GM19395 (cell line): ENCODE measurements around the gene FAM227A.
"Not testable (repeated sequence)": the region's sequence is repeated elsewhere in the genome, so short reads cannot be mapped to it uniquely, and the experiment has no call there.

ENCODE experiments used
- ATAC-seq: cut with Tn5 transposase; IDR thresholded peaks from one replicate; pipeline ENCODE4 v1.9.1; 2021; ENCODE audit warnings: mild to moderate bottlenecking, moderate library complexity; ENCODE audit not compliant: unreplicated experiment

FAM227A gene

DNA sequence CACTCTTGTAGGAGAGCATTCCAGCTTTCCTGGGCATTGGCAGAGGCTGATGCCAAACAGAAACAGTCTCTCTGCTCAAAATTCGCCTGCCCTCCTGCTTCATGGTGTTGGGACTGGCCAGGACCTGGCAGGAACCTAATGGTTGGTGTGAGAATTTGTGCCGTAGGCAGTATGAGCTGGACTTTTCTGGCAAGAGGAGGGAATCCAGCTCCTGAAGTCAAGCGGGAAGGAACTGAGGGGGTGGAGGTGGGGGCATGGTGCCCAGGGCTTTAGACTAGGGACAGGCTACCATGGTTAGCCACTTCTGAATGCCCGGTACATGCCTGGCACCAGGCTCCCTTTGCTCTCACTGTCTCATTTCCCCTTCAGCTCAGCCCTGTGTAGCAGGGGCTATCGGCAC is 18.7 kb upstream of the FAM227A start:
- no peak for ATAC-seq

DNA sequence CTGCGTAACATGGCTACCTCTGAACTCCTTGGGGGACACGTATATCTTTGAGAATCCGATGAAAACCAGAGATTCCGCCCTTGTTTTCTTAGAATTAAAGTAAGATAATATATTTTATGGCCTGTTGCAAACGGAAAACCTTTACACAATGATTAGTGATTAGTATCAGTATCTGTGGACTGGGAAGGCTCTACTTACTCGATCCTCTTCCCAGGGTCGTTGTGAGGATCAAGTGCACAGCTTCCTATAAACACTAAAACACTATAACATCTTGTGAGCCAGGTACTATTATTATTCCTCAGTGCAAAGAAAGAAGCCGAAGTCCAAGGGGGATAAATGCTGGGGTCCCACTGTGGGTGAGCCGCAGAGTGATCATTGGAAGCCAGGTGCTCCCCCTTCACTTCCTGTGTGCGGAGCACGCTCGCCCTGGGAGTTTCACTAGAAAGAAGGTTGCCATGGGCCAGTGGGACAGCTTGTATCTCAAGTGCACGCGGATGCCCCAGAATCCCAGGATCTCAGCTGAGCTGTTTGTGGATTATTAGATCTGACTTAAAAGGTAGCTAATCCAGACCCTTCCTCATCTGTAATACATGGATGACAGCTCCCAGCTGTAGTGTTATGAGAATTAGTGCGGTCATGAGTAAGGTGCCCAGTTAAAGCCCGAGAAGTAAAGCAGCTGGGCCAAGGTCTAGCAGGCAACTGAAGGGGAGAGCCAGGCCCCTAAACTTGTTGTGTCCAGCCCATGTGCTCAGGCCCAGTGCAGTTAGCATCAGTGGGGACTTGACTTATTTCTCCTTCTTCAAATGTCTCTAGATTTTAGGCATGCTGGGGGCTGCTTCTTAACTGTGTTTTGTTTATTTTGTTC is 1.1 kb upstream of the FAM227A start:
- no peak for ATAC-seq

DNA sequence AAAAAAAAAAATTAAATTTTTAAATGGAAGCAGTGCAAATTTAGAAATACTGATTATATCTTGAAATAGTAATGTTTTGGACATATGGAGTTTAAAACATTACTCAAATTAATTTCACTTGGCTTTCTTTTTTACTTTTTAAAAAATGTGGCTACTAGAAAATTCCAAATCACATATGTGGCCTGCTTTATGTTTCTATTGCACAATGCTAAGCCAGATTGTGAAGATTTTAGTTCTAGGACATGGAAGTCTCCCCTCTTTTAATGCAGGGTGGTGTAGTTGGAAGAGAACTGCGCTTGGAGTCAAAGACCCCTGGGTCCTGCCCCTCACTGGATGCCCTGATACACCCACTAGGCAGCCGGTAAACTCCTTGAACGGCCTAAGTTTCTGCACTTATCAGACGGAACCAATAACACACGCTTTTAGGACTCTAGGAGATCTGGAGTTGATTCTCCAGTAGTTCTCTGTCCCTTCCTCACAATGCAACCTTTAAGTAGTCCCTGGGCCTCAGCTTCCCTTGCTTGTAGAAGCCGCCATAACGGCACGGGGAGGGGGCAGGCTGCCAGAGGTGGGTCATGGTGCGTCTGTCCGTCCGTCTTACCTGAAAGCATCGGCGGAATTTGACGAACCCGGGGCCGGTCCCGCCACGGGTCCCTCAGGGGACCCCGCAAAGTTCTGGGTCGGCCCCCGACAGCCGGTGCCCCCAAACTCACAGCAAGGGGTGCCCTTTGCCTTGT is 505 bp downstream of the FAM227A start:
- no peak for ATAC-seq

DNA sequence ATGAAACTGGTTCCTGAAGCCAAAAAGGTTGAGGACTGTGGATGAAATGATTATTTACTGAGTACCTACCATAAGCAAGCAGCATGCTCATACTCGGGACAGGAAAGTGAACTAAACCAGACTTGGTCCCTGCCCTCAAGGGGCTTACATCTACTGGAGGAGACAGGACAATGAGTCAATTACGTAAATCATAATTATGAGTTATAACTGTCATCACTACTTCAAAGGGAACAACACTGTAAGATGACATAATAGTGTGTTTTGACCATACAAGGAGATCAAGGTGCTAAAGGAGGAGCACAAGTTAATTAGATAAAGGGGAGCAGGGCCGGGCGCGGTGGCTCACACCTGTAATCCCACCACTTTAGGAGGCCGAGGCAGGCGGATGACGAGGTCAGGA is 2.5 kb downstream of the FAM227A start:
- no peak for ATAC-seq

DNA sequence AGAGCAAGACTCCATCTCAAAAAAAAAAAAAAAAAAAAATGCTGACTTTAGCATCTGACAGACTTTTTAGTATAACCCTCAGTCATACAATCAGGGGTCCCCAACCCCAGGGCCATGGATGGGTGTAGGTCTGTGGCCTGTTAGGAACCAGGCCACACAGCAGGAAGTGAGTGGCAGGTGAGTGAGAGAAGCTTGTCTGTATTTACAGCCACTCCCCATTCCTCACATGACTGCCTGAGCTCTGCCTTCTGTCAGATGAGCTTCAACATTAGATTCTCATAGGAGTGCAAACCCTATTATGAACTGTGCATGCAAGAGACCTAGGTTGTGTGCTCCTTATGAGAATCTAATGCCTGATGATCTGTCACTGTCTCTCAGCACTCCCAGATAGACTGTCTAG is 3.3 kb downstream of the FAM227A start:
- ATAC-seq: no peak

DNA sequence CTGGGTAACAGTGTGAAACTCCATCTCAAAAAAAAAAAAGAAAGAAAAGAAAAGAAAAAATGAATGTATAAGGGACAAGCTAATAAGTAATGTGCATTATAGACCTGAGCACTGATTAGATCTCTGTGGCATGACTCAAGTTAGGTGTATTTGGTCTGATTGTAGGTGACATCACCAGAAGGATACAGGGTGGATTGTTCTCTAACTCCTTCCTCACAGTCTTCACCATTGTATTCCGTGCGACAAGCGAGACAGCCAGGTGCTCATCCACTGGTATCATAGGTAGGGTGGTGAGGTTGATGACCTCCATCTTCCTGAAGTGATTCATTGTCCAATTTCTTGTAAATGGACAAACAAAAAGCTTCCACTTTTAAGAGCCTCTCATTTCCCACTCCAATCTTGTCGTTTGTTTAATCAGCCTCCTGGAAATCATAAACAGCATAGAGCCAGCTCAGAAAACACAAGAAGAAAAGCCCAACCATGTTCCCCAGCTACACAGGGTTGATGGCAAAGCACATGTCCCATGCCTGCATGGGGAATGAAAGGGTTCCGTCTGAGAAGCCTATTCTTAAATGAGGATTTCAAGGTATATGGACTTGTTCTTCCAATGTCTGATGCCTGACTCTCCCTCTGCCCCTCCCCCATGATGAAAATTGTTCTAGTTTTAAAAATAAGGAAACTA is 6.2 kb downstream of the FAM227A start:
- no peak for ATAC-seq

DNA sequence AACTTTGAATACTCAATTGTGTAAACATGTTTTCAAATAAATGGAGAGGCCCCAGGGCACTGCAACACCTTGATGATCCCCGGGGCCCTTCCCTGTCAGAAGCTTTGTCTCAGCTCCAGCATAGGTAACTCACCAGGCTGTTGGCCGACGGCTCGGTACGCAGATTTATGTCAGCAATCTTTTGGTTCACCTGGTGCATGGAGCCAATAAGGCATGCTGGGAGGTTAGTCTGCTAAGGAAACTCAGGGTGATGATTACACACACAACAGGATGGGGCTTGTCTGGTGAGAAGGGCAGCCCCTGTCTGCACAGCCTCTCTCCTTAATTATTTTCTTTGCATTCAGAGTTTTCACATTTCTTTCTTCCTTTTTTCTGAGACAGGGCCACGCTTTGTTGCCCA is 10.8 kb downstream of the FAM227A start:
- ATAC-seq: no peak

DNA sequence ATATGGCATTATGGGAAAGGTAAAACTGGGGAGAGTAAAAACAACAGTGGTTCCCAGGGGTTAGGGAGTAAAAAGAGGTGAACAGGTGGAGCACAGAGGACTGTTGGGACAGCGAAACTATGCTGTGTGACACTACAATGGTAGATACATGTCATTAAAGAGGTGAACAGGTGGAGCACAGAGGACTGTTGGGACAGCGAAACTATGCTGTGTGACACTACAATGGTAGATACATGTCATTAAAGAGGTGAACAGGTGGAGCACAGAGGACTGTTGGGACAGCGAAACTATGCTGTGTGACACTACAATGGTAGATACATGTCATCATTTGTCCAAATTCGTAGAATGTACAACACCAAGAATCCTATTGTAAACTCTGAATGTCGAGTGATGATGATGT is 11.9 kb downstream of the FAM227A start:
- not testable (repeated sequence) for ATAC-seq

DNA sequence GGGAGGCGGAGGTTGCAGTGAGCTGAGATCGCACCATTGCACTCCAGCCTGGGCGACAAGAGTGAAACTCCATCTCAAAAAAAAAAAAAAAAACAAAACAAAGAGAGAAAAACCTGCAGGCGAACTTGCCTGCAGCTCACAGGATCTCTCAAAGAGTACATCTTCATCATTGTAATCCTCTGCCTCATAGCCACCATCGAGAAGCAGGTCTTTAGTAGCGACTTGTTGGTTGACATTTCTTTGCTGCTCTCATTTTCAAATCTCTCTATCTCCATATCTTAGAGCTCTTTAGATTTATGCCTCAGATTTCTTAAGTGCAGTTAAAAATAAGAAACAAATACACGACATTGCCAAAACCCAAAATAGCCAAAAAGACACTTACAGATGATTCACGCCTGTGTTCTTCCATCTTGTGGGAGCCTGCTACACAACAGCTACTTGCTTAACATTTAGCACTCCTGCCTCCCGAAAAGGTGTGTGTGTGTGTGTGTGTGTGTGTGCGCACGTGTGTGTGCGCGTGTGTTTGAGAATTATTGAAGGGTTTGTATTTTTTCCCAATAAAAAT is 14.6 kb downstream of the FAM227A start:
- no peak for ATAC-seq

DNA sequence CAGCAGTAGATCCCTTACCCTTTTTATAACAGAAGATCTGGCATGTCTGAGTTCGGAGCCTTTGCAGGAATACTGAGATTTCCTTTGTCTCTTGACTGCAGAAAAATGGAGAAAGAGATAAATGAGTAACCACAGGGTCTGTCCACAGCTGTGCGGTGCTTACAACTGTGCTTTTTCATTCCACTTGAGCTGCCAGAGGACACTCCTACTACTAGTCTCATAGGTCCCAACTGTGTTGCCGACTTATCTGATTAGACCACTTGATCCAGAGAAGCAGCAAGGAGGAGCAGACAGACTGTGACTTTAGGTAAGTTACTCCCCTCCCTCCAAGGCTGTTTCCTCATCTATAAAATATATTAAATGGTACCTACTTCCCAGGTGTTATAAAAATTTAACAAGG is 17.5 kb downstream of the FAM227A start:
- no peak for ATAC-seq

DNA sequence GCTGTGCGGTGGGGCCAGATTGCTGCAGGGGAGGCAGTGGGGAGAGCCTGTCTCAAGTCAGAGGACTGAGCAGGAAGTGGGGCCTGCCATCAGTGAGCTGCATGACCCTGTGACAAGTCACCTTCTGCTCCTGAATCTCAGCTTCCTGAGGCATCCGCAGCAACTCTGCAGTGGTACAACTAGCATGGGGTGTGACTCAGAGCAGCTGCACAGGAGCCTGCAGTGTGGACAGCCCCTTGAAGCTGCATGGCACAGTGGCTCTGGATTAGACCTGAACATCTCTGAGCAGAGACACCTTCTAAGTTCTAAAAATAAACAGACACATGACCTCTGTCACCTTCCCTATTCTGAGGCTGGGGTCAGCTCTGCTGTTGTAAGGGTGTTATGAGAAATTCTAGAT is 18.0 kb downstream of the FAM227A start:
- no peak for ATAC-seq

DNA sequence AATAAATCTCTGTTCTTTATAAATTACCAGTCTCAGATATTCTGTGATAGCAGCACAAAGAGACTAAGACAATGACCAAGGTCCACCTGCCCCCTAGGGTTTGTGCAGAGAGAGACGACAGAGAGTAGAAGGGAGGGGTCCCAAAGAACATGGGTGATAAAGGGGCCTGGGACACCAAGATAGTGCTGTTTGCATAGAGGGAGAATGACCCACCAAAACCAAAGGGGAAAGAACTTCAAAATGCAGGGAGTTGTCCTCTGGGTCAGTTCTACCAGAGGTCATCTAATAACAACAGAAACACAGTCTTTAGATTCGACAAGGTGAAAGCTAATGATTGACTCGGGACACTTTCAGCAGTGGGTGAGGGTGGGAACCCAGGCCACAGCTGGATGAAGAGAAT is 23.7 kb downstream of the FAM227A start:
- no peak for ATAC-seq

DNA sequence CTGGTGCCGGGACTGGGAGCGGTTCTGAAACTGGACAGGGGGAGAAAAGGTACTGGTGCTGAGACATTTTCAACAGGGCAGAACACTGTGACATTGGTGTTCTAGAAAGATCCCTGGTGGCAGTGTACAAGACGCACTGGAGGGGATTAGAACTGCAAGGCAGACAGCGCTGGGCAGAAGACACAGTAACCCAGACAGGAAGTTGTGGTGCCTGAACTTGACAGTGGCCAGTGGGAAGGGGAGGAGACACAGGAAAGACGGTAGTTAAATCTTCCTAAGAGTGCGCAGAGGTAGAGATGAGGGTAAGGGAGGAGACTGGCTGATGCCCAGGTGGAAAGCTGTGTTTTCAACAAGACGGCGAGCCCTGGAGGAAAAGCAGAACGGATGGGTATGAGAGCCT is 24.5 kb downstream of the FAM227A start:
- ATAC-seq: no peak

DNA sequence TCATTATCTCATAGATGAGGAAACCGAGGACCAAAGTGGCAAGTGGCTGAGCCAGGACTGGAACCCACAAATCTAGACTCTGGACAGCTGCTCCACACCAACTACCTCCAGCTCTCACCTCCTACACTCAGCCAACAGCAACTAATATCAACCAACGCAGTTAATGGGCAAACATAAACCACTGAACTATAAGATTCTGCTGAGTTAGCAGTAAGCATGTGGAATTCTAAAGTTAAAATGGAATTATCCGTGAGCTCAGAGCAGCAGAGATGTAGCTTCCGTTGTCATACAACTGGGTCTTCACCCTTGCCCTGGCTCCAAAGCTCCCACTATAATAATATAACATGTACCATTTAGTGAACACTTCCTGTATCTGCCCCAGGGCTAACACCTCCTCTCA is 27.1 kb downstream of the FAM227A start:
- no peak for ATAC-seq

DNA sequence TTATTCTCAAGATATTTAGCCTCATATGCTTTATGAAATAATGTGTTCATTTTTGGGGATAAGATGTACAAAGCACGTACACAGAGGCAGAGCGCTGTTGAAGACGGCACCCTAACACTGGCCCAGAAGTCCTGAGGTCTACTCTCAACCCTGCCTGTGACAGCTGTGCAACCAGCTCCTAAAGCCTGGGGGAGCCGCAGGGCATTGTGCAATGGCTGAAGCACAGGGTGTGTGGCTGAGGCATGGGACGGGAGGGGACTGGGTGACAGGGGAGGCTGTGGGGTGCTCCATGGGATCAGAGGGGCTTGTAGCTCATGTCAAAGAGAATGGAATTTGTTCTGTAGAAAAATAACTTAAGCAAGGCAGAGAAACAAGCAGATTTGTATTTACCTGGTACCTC is 27.7 kb downstream of the FAM227A start:
- ATAC-seq: no peak

DNA sequence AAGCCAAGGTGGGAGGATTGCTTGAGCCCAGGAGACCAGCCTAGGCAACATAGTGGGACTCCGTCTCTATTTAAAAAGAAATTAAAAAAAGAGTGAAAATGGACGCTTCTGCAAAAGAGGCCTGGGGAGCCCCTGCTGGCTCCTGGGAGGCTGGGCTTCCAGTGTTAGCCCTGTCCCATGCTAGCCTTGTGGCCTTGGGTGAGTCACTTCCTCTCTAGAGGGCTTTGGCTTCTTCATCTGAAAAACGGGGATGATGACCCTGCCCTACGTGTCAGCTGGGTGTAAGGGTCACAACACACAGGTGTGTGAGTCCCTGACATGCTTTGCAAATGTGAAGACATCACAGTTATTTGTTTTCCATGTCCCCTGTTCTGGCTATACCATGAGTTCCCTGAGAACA is 32.8 kb downstream of the FAM227A start:
- no peak for ATAC-seq

DNA sequence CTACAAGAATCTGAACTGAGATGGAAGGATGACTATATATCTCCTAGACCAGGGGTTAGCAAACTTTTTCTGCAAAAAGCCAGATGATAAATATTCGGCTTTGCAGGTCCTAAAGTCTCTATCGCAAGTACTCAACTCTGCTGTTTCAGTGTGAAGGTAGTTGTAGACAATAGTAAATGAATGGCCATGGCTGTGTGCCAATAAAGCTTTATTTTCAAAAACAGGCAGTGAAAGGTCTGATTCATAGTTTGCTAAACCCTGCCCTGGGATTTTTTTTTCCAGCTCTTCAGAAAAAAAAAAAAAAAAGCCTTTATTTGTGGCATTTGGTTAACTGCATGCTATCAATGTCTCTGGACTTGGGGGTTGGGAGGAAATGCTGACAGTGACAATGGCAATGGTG is 37.5 kb downstream of the FAM227A start:
- no peak for ATAC-seq

DNA sequence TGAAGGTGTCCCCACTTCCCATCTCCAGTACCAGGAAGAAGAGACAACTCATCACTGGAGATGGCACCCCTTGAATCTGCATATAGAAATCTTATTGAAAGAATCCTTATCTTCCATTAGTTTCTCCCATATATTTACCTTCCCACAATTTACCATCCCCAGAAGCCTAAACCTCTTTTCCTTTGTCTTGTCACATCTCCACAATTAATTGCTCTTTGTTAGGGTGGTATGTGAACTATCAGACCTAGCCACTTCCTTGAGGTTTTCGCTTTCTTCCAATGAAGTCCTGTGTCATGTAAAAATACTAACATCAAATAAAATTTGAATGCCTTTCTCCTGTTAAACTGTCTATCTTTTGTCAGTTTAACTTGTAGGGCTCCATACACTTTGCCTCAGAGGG is 37.9 kb downstream of the FAM227A start:
- no peak for ATAC-seq

DNA sequence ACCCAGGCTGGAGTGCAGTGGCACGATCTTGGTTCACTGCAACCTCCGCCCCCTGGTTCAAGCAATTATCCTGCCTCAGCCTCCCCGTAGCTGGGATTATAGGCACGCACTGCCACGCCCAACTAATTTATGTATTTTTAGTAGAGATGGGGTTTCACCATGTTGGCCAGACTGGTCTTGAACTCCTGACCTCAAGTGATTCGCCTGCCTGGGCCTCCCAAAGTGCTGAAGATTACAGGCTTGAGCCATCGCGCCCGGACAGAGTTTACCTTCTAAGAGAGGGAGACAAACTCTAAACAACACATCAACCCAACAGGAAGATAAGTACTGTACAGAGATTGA is 41.2 kb downstream of the FAM227A start:
- ATAC-seq: not testable (repeated sequence)

DNA sequence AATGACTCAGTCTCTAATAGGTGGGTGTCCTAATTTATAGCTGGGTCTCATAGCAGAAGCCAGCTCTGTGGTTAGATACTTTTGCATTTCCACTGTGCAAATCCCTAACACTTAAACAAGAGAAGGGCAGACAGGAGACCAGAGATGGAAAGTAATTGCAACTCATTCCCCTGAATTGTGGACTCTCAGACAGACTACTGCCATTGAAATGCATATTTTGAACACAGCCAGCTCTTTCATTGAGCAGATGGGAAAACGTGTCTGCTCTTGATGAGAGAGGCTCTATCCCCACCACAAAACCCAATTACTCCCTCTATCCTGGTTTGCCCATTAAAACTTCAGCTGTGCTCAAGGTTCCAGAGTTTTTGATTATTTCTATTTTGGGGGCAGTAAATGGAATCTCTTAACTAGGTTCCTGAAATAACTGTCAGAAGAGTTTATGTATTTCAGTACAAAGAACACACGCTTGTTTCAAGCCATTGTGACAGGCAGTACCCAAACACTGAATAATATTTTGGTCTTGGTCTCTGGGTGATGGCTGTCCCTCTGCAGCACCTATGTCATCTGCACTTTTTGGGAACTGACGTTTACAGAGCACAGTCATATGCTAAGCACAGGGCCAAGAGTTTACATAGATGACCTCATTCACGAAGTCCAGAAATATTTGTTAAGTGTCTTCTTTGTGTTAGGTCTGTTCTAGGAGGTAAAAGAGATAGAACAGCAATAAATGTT is 41.7 kb downstream of the FAM227A start:
- no peak for ATAC-seq

DNA sequence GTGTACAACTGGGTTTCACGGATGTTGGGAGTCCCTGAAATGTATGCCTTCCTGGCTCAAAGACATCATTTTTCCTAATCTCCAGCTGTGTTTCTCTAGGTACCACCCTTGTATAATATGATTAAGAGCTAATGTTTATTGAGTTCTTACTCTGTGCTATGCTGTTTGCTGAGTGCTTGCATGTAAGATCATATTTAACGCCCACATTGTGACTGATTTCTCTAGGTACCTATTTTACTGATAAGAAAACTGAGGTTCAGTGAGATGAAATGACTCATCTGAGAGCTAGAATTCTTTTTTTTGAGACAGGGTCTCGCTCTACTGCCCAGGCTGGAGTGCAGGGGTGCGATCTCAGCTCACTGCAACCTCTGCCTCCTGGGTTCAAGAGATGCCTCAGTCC is 42.6 kb downstream of the FAM227A start:
- no peak for ATAC-seq
